Activated CD8-positive, alpha-beta memory T cell treated with anti-CD3 and anti-CD28 coated beads, Interleukin-2, amount 10 ng/mL, durations not matched to agents 7 days and 5 days (primary cell): Measurements from ENCODE around the gene TRAK1. TPM values are rescaled to one million over a fixed set of nuclear protein-coding genes. Genes with fewer than 3 reads are reported as not detected.

ENCODE experiments used
- ATAC-seq: fragments of 150-1000 bp; cut with Tn5 transposase; one replicate; pipeline ENCODE4 v1.10.0; 2021; ENCODE audit warnings: moderate library complexity
- CTCF ChIA-PET: fragments of 350-600 bp; sonication (Branson Sonifier 250); formaldehyde crosslinking; loops from one replicate; lab custom pipeline; 2021; ENCODE audit warnings: antibody characterized with exemption; lab: Charles Lee
- DNase-seq: peaks from one replicate; pipeline ENCODE4 v3.0.0-alpha.2; 2020
- H3K27ac Mint-ChIP-seq: one replicate; pipeline ENCODE4 v1.8.0; 2021; ENCODE audit warnings: mild to moderate bottlenecking, mixed read lengths
- H3K27me3 Mint-ChIP-seq: one replicate; pipeline ENCODE4 v1.8.0; 2021; ENCODE audit warnings: mixed read lengths
- H3K36me3 Mint-ChIP-seq: one replicate; pipeline ENCODE4 v1.8.0; 2021; ENCODE audit warnings: mild to moderate bottlenecking, mixed read lengths
- H3K4me1 Mint-ChIP-seq: one replicate; pipeline ENCODE4 v1.8.0; 2021; ENCODE audit warnings: mixed read lengths
- H3K4me3 Mint-ChIP-seq: one replicate; pipeline ENCODE4 v1.8.0; 2021; ENCODE audit warnings: mild to moderate bottlenecking, moderate library complexity, mixed read lengths
- H3K9me3 Mint-ChIP-seq: one replicate; pipeline ENCODE4 v1.8.0; 2022; ENCODE audit warnings: low read depth, mixed read lengths
- total RNA-seq, 2 experiments: library from RNA; stranded (reverse); gene quantifications; one replicate each; pipeline ENCODE4 v1.2.3, GENCODE V29; 2021

TRAK1 gene
- total RNA-seq, 2 experiments from 2014 or later = 27.3 to 31.1 TPM

GRCh38 chr3:42175386-42176240, 84.5 kb downstream of the TRAK1 start:
- Mint-ChIP-seq H3K27ac (no peak overlapping the region), H3K36me3 (peaks cover 6% of the 10 kb centered on the region), H3K4me1 (peaks cover 30% of the 10 kb centered on the region), H3K27me3 (no peaks in the 10 kb centered on the region), H3K4me3 (no peak overlapping the region), H3K9me3 (no peaks in the 10 kb centered on the region)
- no peak for ATAC-seq
- CTCF ChIA-PET = interaction anchor here (0.6 to 7.3 kb wide), 2 partner anchors 11 to 15 kb away, joined by 3 to 57 read pairs; no protein-coding TSS in a partner anchor
- DNase-seq = no peak

- DNase-seq (no peak), ATAC-seq (no peak)
- Mint-ChIP-seq H3K4me3 (no peak overlapping the region), H3K27me3 (no peaks in the 10 kb centered on the region), H3K36me3 (peaks cover 6% of the 10 kb centered on the region), H3K4me1 (peaks cover 30% of the 10 kb centered on the region), H3K27ac (no peak overlapping the region), H3K9me3 (no peaks in the 10 kb centered on the region)
- CTCF ChIA-PET = interaction anchor here (1.4 to 7.3 kb wide), 2 partner anchors 9 to 14 kb away, joined by 3 to 57 read pairs; no protein-coding TSS in a partner anchor
Observed at GRCh38 chr3:42176242-42177034, 85.3 kb downstream of the TRAK1 start.

- H3K27ac Mint-ChIP-seq = no peak overlapping the region
- ATAC-seq = no peak
- CTCF ChIA-PET = interaction anchor here (1.4 to 7.3 kb wide), 2 partner anchors 10 to 14 kb away, joined by 3 to 57 read pairs; no protein-coding TSS in a partner anchor
Observed at GRCh38 chr3:42177068-42177800, 86.1 kb downstream of the TRAK1 start.

GRCh38 chr3:42177801-42178150, 86.6 kb downstream of the TRAK1 start:
- no peak overlapping the region for H3K27ac Mint-ChIP-seq
- peaks cover 6% of the 10 kb centered on the region for H3K36me3 Mint-ChIP-seq
- peaks cover 19% of the 10 kb centered on the region for H3K4me1 Mint-ChIP-seq
- ATAC-seq = no peak
- no peak overlapping the region for H3K4me3 Mint-ChIP-seq
- CTCF ChIA-PET = interaction anchor here (1.4 to 7.3 kb wide), 2 partner anchors 11 to 13 kb away, joined by 3 to 57 read pairs; no protein-coding TSS in a partner anchor
- H3K27me3 Mint-ChIP-seq = no peaks in the 10 kb centered on the region
- no peaks in the 10 kb centered on the region for H3K9me3 Mint-ChIP-seq
- DNase-seq = no peak

More at GRCh38 chr3:42177068-42177800, 86.1 kb downstream of the TRAK1 start:
- Mint-ChIP-seq H3K9me3 (no peaks in the 10 kb centered on the region), H3K4me1 (peaks cover 23% of the 10 kb centered on the region), H3K36me3 (peaks cover 6% of the 10 kb centered on the region), H3K4me3 (no peak overlapping the region), H3K27me3 (no peaks in the 10 kb centered on the region)
- no peak for DNase-seq

- Mint-ChIP-seq H3K27me3 (no peaks in the 10 kb centered on the region), H3K27ac (no peak overlapping the region)
Observed at GRCh38 chr3:42179110-42179725, 88.1 kb downstream of the TRAK1 start.

GRCh38 chr3:42180901-42181300, 89.7 kb downstream of the TRAK1 start:
- Mint-ChIP-seq H3K9me3 (no peaks in the 10 kb centered on the region), H3K27me3 (no peaks in the 10 kb centered on the region), H3K4me3 (no peak overlapping the region), H3K4me1 (peaks cover 6% of the 10 kb centered on the region), H3K27ac (no peak overlapping the region), H3K36me3 (peaks cover 8% of the 10 kb centered on the region)
- ATAC-seq = no peak
- no peak for DNase-seq
- CTCF ChIA-PET = no interaction called here

More at GRCh38 chr3:42179110-42179725, 88.1 kb downstream of the TRAK1 start:
- CTCF ChIA-PET = interaction anchor here (1.5 to 7.3 kb wide), 2 partner anchors 12 to 21 kb away, joined by 3 to 57 read pairs; no protein-coding TSS in a partner anchor
- Mint-ChIP-seq H3K9me3 (no peaks in the 10 kb centered on the region), H3K4me3 (no peak overlapping the region), H3K36me3 (peaks cover 6% of the 10 kb centered on the region), H3K4me1 (peaks cover 8% of the 10 kb centered on the region)
- no peak for ATAC-seq
- no peak for DNase-seq

GRCh38 chr3:42182555-42182954, 91.4 kb downstream of the TRAK1 start:
- Mint-ChIP-seq H3K9me3 (no peaks in the 10 kb centered on the region), H3K27ac (no peak overlapping the region), H3K4me3 (no peak overlapping the region), H3K4me1 (peaks cover 6% of the 10 kb centered on the region), H3K27me3 (no peaks in the 10 kb centered on the region), H3K36me3 (peaks cover 7% of the 10 kb centered on the region)
- CTCF ChIA-PET = interaction anchor here (1.8 kb wide), 1 partner anchor 8 kb away, joined by 12 read pairs; no protein-coding TSS in a partner anchor
- no peak for DNase-seq
- no peak for ATAC-seq

- peaks cover 2% of the 10 kb centered on the region for H3K36me3 Mint-ChIP-seq
- ATAC-seq (no peak), DNase-seq (no peak)
- H3K9me3 Mint-ChIP-seq = no peaks in the 10 kb centered on the region
- CTCF ChIA-PET = no interaction called here
- peaks cover 6% of the 10 kb centered on the region for H3K4me1 Mint-ChIP-seq
- H3K4me3 Mint-ChIP-seq = no peak overlapping the region
- no peaks in the 10 kb centered on the region for H3K27me3 Mint-ChIP-seq
- H3K27ac Mint-ChIP-seq = no peak overlapping the region
Observed at GRCh38 chr3:42183991-42184632, 93.0 kb downstream of the TRAK1 start.

- DNase-seq (no peak), ATAC-seq (no peak)
- Mint-ChIP-seq H3K27me3 (no peaks in the 10 kb centered on the region), H3K27ac (no peak overlapping the region), H3K36me3 (peaks cover 2% of the 10 kb centered on the region), H3K4me1 (no peaks in the 10 kb centered on the region), H3K9me3 (no peaks in the 10 kb centered on the region), H3K4me3 (no peak overlapping the region)
- CTCF ChIA-PET = interaction anchor here (0.6 to 1.8 kb wide), 3 partner anchors 11 to 356 kb away, joined by 3 to 4 read pairs (median 3); no protein-coding TSS in a partner anchor
Observed at GRCh38 chr3:42184651-42185443, 93.7 kb downstream of the TRAK1 start.

- H3K4me3 Mint-ChIP-seq = no peak overlapping the region
- H3K36me3 Mint-ChIP-seq = peaks cover 4% of the 10 kb centered on the region
Observed at GRCh38 chr3:42187936-42188335, 96.8 kb downstream of the TRAK1 start.

GRCh38 chr3:42188376-42188775, 97.2 kb downstream of the TRAK1 start:
- no peak overlapping the region for H3K27ac Mint-ChIP-seq
- no peaks in the 10 kb centered on the region for H3K9me3 Mint-ChIP-seq
- no peaks in the 10 kb centered on the region for H3K27me3 Mint-ChIP-seq
- peaks cover 4% of the 10 kb centered on the region for H3K36me3 Mint-ChIP-seq
- ATAC-seq = no peak
- CTCF ChIA-PET = interaction anchor here (2.0 to 4.4 kb wide), 2 partner anchors 12 to 30 kb away, joined by 6 to 57 read pairs; no protein-coding TSS in a partner anchor
- H3K4me3 Mint-ChIP-seq = no peak overlapping the region
- no peak for DNase-seq
- peaks cover 24% of the 10 kb centered on the region for H3K4me1 Mint-ChIP-seq

More at GRCh38 chr3:42187936-42188335, 96.8 kb downstream of the TRAK1 start:
- H3K27me3 Mint-ChIP-seq = no peaks in the 10 kb centered on the region
- ATAC-seq (no peak), DNase-seq (no peak)
- H3K4me1 Mint-ChIP-seq = peaks cover 21% of the 10 kb centered on the region
- no peak overlapping the region for H3K27ac Mint-ChIP-seq
- H3K9me3 Mint-ChIP-seq = no peaks in the 10 kb centered on the region
- CTCF ChIA-PET = no interaction called here
